ENCODE data around the gene PXDN.

Gene PXDN

DNA sequence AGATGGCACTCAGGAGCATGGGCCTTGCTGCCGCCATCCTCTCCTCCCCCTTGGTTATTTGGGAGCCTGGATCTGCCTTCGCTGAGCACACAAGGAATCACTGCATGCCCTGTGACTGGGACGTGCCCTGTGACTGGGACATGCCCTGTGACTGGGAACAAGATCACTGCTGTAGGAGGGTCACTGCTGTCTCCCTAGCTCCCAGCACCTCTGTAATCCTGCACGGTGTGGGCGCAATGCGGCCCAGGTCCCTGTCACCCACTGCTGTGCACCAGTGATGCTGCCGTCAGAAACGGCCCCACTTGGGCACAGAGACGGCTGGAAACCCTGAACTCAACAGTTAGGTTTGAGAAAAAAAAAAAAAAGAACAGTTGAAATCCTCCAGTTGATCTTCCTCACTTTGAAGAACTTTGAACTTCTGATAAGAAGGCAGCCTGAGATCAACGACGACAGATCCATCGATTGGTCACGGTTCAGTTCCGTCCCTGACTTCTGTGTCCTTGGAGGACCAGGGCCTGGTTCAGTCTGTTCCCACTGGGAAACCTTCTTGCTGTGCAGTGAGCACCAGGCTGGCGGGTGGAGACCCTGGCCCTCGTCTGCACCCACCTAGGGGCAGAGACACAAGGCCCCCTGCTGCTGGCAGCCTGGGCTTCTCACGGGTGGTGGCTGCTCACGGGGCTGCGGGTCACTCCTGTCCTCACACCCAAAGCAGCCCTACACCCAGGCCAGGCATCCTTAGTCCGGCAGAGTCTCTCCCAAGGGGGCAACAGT lies 125.9 kb downstream of the PXDN start:
- peaks cover 29% of the 10 kb centered on the region for H3K4me1 ChIP-seq (ENCODE audit: insufficient read depth, low read length)
- no peaks in the 10 kb centered on the region for H3K9me3 ChIP-seq (ENCODE audit: control insufficient read depth, insufficient read depth, low read length)
- H3K36me3 ChIP-seq (ENCODE audit: insufficient read depth, low read length) = peaks cover 2% of the 10 kb centered on the region; the same call in 1 of the 2 replicates
- H3K9ac ChIP-seq (ENCODE audit: low read depth, low read length) = no peak overlapping the region

DNA sequence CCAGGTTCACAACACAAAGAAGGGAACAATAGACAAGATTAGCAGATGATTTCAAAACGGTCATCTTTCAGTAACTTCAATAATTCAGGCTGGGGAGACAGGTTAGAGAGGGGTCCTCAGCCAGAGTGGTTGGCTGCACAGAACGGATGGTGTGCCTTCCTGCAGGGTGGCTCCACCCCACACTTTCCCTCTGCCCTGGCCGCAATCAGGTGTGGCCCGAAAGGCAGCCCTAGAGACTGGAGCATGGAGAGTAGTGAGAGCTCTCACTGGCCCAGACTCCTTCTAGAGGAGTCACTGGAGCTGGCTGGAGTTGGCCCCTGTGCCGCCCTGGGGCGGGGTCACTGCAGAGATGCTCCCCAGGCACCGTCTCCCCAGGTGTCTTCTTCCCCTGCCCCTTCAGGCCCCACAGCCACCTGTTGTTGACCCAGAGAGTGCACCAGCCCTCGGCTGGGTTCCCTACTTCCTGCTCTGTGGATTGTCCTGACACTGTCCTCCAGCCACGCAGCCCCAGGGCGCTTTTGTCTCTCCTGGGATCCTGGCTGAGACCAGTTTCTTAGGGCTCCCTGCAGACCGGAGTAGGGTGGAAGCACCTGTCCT lies 126.8 kb downstream of the PXDN start:
- no peak overlapping the region for H3K9ac ChIP-seq (ENCODE audit: low read depth, low read length)
- H3K4me1 ChIP-seq (ENCODE audit: insufficient read depth, low read length) = peaks cover 29% of the 10 kb centered on the region
- H3K9me3 ChIP-seq (ENCODE audit: control insufficient read depth, insufficient read depth, low read length) = no peaks in the 10 kb centered on the region
- H3K36me3 ChIP-seq (ENCODE audit: insufficient read depth, low read length) = peaks cover 2% of the 10 kb centered on the region; the same call in 1 of the 2 replicates

DNA sequence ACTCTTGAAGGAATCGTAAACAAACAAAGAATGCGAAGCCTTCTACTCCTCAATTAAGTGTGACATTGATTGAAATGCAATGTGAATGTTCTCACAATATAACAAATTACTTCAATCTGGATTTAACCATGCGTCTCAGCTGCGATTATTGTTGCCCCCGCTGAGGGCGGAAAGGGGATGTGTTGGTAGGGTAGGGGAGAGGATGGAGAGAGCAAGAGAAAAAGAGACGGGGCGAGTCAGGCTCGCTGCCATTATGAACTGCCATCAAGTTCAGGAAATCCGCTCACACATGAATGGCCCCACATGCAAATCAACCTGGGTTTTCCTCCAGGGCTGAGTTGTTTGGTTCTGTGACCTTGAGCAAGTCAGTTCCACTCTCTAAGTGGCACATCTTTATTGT lies 129.8 kb downstream of the PXDN start:
- H3K36me3 ChIP-seq (ENCODE audit: insufficient read depth, low read length) = no peaks in the 10 kb centered on the region; the same call in 1 of the 2 replicates
- no peaks in the 10 kb centered on the region for H3K9me3 ChIP-seq (ENCODE audit: control insufficient read depth, insufficient read depth, low read length)
- H3K9ac ChIP-seq (ENCODE audit: low read depth, low read length) = no peak overlapping the region
- peaks cover 25% of the 10 kb centered on the region for H3K4me1 ChIP-seq (ENCODE audit: insufficient read depth, low read length)

DNA sequence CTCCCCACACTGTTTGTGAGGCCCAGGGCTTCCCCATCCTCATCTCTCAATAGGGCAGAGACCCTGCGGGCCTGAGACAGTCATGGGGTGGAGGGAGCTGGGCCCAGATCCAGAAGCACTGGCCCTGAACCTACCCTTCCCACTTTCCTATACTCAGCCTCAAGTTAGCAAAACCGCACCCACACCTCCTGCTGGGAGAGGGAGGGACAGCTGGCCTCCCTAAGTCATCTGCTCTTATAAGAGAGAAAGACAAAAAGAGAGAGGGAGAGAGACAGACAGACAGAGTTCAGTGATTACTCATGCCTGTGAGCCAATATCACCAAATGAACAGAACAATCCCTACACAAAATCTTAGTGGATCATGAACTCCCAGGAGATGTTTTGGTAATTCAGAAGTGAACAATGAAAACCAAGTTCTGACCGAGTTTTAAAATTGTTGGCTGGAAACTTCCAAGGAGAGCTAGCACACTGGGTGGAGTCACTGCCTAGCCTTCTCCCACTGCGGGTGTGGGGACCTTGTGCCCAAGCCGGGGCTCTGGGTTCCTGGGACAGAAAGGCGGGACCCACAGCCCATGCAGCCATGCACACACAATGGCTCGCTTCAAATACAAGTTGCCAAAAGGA lies 130.5 kb downstream of the PXDN start:
- Histone ChIP-seq H3K36me3 (ENCODE audit: insufficient read depth, low read length) (no peaks in the 10 kb centered on the region; the same call in 1 of the 2 replicates), H3K9me3 (ENCODE audit: control insufficient read depth, insufficient read depth, low read length) (no peaks in the 10 kb centered on the region), H3K4me1 (ENCODE audit: insufficient read depth, low read length) (peaks cover 25% of the 10 kb centered on the region), H3K9ac (ENCODE audit: low read depth, low read length) (no peak overlapping the region)

DNA sequence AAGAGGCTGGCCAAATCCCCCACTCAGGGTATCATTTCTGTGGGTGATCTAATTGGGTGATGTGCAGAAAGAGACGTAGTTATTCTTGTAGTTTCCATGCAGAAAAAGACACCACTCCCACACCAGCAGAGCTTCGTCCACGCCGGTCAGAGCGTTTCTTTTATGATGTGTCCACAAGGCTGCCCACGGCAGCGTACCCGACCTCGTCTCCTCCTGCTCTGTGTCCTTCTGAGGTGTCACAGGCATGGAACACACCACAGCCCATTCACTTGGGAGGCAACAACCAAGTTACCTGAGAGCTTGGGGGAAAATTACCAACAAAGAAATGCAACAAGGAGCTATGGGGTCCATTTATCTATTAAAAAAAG lies 131.3 kb downstream of the PXDN start:
- no peak overlapping the region for H3K9ac ChIP-seq (ENCODE audit: low read depth, low read length)
- H3K9me3 ChIP-seq (ENCODE audit: control insufficient read depth, insufficient read depth, low read length) = no peaks in the 10 kb centered on the region
- peaks cover 21% of the 10 kb centered on the region for H3K4me1 ChIP-seq (ENCODE audit: insufficient read depth, low read length)
- no peaks in the 10 kb centered on the region; the same call in 1 of the 2 replicates for H3K36me3 ChIP-seq (ENCODE audit: insufficient read depth, low read length)

DNA sequence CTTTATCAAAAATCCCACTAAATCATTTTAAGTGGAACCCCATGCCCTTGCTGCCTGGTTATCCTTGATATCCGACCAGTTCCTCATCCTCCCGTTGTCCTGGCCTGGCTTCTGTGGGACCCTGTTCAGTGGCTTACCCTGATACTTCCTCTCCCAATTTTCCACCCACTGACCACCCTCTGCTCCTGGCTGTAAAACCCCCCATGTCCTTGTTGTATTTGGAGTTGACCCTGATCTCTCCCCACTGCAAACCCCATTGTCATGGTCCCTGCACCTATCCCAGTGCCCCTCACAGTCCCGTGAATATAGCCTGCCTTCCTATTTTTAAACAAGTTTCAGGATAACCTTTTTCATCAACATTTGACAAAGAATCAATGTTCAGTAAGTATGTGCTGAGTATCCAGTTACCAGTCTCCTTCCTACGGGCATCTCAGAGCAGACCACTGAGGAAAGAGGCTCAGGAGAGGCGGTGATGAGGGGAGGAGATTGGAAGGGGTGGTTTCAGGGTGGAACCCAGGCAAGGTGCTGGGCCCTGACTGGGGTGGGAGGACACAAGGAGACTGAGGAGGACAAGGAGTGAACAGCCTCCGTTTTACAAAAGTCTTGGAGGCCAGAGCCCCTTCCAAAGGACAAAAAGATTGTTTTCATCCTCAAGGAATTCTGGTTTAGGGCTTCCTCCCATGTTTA lies 131.8 kb downstream of the PXDN start:
- Histone ChIP-seq H3K9ac (ENCODE audit: low read depth, low read length) (no peak overlapping the region), H3K36me3 (ENCODE audit: insufficient read depth, low read length) (no peaks in the 10 kb centered on the region; the same call in 1 of the 2 replicates), H3K9me3 (ENCODE audit: control insufficient read depth, insufficient read depth, low read length) (no peaks in the 10 kb centered on the region), H3K4me1 (ENCODE audit: insufficient read depth, low read length) (peaks cover 15% of the 10 kb centered on the region)

DNA sequence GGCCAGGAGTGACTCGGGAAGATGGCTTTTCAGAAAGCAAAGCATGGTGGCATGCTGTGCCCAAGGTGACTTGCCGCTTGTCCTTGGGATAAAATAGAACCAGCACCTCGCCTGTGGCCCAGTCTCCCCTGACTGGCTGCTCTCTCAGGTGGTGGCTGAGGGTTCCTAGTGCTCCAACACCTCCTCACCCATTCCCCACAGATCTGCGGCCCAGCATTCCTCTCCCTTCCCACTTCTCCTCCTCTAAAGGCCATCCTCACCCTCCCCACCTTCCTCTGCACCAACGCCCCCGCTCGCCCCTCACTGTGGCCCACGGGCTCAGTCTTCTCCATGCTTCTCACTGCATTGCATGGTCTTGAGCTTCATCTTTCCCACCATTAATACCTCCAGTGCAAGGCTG lies 132.4 kb downstream of the PXDN start:
- Histone ChIP-seq H3K4me1 (ENCODE audit: insufficient read depth, low read length) (peaks cover 11% of the 10 kb centered on the region), H3K9me3 (ENCODE audit: control insufficient read depth, insufficient read depth, low read length) (no peaks in the 10 kb centered on the region), H3K36me3 (ENCODE audit: insufficient read depth, low read length) (no peaks in the 10 kb centered on the region; the same call in 1 of the 2 replicates), H3K9ac (ENCODE audit: low read depth, low read length) (no peak overlapping the region)

DNA sequence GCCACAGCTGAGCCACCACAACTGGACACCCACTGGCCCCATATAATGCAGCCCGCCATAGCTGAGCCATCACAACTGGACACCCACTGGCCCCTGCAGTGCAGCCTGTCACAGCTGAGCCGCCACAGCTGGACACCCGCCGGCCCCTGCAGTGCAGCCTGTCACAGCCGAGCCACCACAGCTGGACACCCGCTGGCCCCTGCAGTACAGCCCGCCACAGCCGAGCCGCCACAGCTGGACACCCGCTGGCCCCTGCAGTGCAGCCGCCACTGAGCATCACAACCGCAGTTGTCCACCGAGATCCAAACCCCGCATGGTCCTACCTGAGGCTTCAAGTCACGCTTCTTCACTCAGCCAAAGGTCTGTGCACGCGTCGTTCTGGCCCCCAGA lies 134.2 kb downstream of the PXDN start:
- H3K36me3 ChIP-seq (ENCODE audit: insufficient read depth, low read length) = no peaks in the 10 kb centered on the region
- H3K4me1 ChIP-seq (ENCODE audit: insufficient read depth, low read length) = peaks cover 24% of the 10 kb centered on the region
- no peak overlapping the region for H3K9ac ChIP-seq (ENCODE audit: low read depth, low read length)
- H3K9me3 ChIP-seq (ENCODE audit: control insufficient read depth, insufficient read depth, low read length) = no peaks in the 10 kb centered on the region

DNA sequence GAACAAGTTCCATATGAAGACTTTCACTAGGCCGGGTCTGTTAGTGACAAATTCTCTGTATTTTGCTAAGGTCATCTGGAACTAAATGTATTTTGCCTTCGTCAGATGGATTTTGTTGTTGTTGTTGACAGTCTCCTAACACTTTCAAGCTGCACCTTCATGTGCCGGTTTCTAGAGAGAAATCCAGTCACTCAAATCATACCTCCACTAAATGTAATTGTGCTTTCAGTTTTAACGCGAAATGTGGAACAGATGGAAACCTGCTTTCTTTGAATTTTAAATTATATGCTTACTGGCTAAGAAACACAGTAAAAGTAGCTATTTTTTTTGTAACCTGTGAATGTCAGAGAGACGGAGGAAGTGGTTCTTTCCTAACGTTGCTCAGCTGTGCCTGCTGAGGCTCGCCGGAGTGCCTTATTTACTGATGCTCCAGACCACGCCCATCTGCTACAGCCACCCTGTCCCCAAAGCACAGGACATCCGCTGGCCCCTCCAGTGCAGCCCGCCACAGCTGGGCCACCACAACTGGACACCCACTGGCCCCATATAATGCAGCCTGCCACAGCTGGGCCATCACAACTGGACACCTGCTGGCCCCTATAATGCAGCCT lies 134.7 kb downstream of the PXDN start:
- Histone ChIP-seq H3K9me3 (ENCODE audit: control insufficient read depth, insufficient read depth, low read length) (no peaks in the 10 kb centered on the region), H3K9ac (ENCODE audit: low read depth, low read length) (no peak overlapping the region), H3K36me3 (ENCODE audit: insufficient read depth, low read length) (no peaks in the 10 kb centered on the region), H3K4me1 (ENCODE audit: insufficient read depth, low read length) (peaks cover 23% of the 10 kb centered on the region)

DNA sequence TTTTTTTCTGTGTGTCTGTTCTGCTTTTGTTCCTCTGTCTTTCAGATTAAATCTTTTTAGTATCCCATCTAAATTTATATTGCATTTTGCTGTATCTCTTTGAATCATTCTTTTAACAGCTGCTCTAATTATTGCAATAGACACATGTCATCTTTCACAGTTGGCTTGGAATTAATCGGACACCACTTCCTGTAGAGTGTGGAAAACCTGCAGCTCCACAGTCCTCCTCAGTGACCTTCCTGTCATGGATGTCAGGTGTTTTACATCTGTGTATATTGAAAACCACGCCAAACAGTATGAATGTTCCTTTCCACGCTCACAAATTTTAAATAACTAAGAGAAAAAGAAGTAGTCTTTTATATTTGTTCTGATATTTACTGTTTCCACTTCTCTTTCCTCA lies 135.3 kb downstream of the PXDN start:
- H3K36me3 ChIP-seq (ENCODE audit: insufficient read depth, low read length) = no peaks in the 10 kb centered on the region
- H3K9me3 ChIP-seq (ENCODE audit: control insufficient read depth, insufficient read depth, low read length) = no peaks in the 10 kb centered on the region
- no peak overlapping the region for H3K9ac ChIP-seq (ENCODE audit: low read depth, low read length)
- peaks cover 19% of the 10 kb centered on the region for H3K4me1 ChIP-seq (ENCODE audit: insufficient read depth, low read length)

DNA sequence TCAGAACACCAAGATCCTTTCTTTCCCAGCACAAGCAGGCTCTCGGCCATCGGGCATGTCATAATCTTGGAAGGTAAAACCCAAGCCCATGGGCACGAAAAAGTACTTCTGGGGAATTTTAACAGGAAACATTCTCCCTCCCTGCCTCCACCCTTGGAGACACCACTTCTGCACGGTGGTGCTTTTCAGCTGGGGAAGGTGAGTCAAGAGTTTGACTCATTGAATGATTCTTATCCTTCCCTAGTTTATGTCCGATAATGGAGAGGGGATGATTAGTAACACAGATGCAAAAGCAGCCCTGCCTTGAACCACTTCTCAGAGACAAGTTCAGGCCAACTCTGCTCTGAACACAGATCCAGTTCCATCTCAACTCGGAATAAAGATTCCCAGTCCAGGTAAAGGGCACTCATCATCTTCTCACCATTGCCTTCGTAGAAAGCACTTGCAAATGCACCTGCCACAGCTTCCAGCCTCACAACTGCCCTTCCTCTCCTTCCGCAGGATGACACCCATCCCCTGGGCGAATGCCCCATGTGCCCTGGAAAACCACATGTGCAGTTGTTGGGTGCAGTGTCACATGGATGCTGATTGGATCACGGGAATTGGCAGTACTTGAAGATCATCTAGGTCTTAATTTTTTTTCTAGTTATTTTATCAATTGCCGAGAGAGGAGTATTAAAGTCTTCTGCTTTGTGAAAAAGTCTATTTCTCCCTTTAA lies 136.2 kb downstream of the PXDN start:
- Histone ChIP-seq H3K9ac (ENCODE audit: low read depth, low read length) (no peak overlapping the region), H3K4me1 (ENCODE audit: insufficient read depth, low read length) (peaks cover 16% of the 10 kb centered on the region), H3K9me3 (ENCODE audit: control insufficient read depth, insufficient read depth, low read length) (no peaks in the 10 kb centered on the region), H3K36me3 (ENCODE audit: insufficient read depth, low read length) (no peaks in the 10 kb centered on the region)

DNA sequence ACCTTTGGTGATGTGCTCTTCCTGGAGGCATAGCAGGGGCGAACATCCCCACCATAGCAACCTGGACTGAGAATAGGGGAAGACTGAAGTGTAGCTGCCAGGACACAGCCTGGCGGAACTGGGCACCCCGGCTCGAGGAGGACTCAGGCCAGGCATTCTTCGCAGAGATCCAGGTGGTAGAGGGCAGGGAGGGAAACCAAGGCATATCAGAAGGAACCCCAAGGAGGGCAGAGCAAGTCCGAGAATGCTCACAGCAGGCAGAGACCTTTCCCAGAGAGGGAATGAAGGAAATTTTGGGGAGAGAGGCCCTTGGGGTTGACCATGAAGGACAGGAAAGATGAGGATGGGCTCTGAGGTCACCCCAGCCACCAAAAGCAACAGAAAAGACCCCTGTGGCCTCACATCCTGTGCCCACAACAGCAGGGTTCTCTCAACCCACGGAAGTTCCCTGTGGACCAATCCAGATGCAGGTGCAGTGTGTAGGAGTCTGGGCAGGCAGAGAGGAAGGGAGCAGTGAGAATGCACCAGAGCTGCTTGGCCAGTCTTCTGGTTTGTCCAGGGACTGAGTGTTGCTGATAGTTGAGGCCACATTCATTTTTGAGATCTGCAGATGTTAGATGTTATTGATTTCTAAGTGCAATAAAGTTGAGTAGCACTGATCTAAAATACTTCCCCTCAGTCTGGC lies 136.9 kb downstream of the PXDN start:
- Histone ChIP-seq H3K9ac (ENCODE audit: low read depth, low read length) (no peak overlapping the region), H3K4me1 (ENCODE audit: insufficient read depth, low read length) (peaks cover 16% of the 10 kb centered on the region), H3K36me3 (ENCODE audit: insufficient read depth, low read length) (no peaks in the 10 kb centered on the region), H3K9me3 (ENCODE audit: control insufficient read depth, insufficient read depth, low read length) (no peaks in the 10 kb centered on the region)

DNA sequence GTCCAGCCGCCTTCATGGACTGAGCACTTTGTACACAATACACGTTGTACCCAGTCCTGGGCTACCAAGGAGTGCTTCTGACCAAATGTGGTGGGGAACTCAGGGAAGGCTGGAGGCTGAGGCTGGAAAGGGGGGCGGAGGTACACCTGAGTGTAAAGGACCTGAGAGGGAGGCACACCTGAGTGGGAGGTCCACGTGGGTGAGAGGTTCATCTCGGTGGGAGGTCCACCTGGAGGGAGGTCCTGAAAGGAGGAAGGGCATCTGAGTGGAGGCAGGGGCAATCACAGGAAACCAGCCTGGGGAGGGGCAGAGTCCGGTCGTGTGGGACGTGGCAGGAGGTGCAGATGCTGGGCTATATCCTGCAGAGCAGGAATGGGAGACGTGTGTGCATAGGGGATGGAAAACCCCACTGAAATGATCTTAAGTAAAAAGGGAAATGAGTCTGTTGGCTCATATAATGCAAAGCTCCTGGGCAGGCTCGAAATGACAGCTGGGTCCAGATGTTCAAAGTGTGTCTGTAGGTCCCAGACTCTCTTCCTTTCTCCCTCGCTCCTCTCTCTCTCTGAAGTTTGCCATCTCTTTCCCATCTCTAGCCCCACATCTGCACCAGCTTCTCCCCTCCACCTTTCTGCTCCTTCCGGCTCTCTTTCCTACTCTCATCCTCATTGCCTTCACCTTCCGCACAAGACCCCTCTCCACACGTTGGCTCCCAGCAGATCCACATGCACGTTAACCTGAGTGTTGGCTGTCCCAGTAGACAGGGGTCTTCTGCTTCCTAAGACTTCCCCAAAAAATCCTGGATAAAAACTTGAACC lies 137.7 kb downstream of the PXDN start:
- no peak overlapping the region for H3K9ac ChIP-seq (ENCODE audit: low read depth, low read length)
- peaks cover 16% of the 10 kb centered on the region for H3K4me1 ChIP-seq (ENCODE audit: insufficient read depth, low read length)

More for the DNA sequence above, 137.7 kb downstream of the PXDN start:
- no peaks in the 10 kb centered on the region for H3K36me3 ChIP-seq (ENCODE audit: insufficient read depth, low read length)
- no peaks in the 10 kb centered on the region for H3K9me3 ChIP-seq (ENCODE audit: control insufficient read depth, insufficient read depth, low read length)

Measured in ES-I3 (cell line).